RWPE2 (cell line): Measurements from ENCODE around the gene MUC5AC.
"Not testable (repeated sequence)": the region's sequence is repeated elsewhere in the genome, so short reads cannot be mapped to it uniquely, and the experiment has no call there.

Experiments
- ATAC-seq: fragments of 200-7000 bp; cut with Tn5 transposase; 3 replicates; pipeline ENCODE4 v1.9.1; 2021; ENCODE audit warnings: low read depth
- DNase-seq: peaks from one replicate; pipeline ENCODE4 v3.0.0-alpha.2; 2020; ENCODE audit warnings: low spot score
- H3K27ac ChIP-seq: fragments of 450-650 bp; 2 replicates; pipeline ENCODE4 v1.5.1; 2017; ENCODE audit warnings: mild to moderate bottlenecking; ENCODE audit not compliant: poor library complexity, severe bottlenecking
- H3K27me3 ChIP-seq: fragments of 250-450 bp; sonication (Bioruptor Pico); 2 replicates; pipeline ENCODE4 v1.5.1; 2021; ENCODE audit warnings: mild to moderate bottlenecking, moderate library complexity; ENCODE audit not compliant: insufficient read depth, poor library complexity, severe bottlenecking
- H3K36me3 ChIP-seq: fragments of 250-450 bp; sonication (Bioruptor Pico); 2 replicates; pipeline ENCODE4 v1.5.1; 2020; ENCODE audit warnings: low read depth, mild to moderate bottlenecking, moderate library complexity
- H3K4me1 ChIP-seq: fragments of 250-450 bp; sonication (Bioruptor Pico); 2 replicates; pipeline ENCODE4 v1.5.1; 2021; ENCODE audit warnings: mild to moderate bottlenecking, moderate library complexity; ENCODE audit not compliant: insufficient read depth, poor library complexity, severe bottlenecking
- H3K4me3 ChIP-seq: fragments of 250-450 bp; sonication (Bioruptor Pico); 2 replicates; pipeline ENCODE4 v1.5.1; 2021; ENCODE audit warnings: mild to moderate bottlenecking, moderate library complexity; ENCODE audit not compliant: severe bottlenecking
- H3K9me3 ChIP-seq: fragments of 250-450 bp; sonication (Bioruptor Pico); 2 replicates; pipeline ENCODE4 v1.5.1; 2021; ENCODE audit warnings: mild to moderate bottlenecking, moderate library complexity; ENCODE audit not compliant: severe bottlenecking
- TF ChIP-seq, protein P1 (sequence below): fragments of 450-650 bp; IDR thresholded peaks from one replicate; pipeline ENCODE4 v1.5.1; 2017; ENCODE audit warnings: mild to moderate bottlenecking, moderate library complexity; ENCODE audit not compliant: poor library complexity, severe bottlenecking

MUC5AC gene

DNA sequence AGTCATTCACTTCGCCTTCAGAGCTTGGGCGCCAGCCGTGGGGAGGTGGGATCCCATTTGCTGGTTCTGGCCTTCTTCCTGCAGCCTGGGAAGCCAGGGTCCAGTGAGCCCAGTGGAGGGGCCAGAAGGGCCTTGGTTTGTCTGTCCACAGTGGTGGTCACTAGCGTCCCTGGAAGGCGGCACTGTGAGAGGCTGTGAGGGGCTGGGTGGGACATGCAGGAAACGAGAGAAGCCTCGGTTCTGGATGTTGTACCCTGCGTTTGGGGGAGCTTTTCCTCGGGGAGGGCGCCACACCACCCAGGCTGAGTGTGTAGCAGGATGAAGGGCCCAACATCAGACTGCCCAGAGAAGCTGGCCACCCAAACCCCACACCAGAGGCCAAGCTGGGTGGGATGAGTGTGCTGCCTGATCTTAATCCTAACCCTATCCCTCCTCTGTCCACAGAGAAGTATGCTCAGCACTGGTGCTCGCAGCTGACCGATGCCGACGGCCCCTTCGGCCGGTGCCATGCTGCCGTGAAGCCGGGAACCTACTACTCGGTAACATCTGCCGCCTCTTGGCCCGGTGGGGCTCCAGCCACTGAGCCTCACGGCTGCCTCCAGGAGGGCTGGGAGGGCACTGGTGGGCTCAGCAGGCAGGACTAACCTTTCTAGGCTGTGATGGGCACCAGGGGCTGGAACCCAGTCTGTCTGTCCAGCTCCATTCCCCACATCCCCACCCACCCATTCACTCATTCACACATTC lies 14.4 kb downstream of the MUC5AC start:
- TF ChIP-seq, protein P1, sequence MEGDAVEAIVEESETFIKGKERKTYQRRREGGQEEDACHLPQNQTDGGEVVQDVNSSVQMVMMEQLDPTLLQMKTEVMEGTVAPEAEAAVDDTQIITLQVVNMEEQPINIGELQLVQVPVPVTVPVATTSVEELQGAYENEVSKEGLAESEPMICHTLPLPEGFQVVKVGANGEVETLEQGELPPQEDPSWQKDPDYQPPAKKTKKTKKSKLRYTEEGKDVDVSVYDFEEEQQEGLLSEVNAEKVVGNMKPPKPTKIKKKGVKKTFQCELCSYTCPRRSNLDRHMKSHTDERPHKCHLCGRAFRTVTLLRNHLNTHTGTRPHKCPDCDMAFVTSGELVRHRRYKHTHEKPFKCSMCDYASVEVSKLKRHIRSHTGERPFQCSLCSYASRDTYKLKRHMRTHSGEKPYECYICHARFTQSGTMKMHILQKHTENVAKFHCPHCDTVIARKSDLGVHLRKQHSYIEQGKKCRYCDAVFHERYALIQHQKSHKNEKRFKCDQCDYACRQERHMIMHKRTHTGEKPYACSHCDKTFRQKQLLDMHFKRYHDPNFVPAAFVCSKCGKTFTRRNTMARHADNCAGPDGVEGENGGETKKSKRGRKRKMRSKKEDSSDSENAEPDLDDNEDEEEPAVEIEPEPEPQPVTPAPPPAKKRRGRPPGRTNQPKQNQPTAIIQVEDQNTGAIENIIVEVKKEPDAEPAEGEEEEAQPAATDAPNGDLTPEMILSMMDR: no peak
- Histone ChIP-seq H3K27me3 (no peaks in the 10 kb centered on the region), H3K4me1 (no peaks in the 10 kb centered on the region), H3K36me3 (no peaks in the 10 kb centered on the region), H3K4me3 (no peak overlapping the region), H3K9me3 (no peaks in the 10 kb centered on the region), H3K27ac (no peak overlapping the region)
- DNase-seq (no peak), ATAC-seq (no peak)

- ATAC-seq (no peak), DNase-seq (no peak)
- Histone ChIP-seq H3K36me3 (no peaks in the 10 kb centered on the region), H3K27ac (no peak overlapping the region), H3K4me1 (no peaks in the 10 kb centered on the region), H3K4me3 (no peak overlapping the region), H3K27me3 (no peaks in the 10 kb centered on the region), H3K9me3 (no peaks in the 10 kb centered on the region)
- TF ChIP-seq, protein P1: no peak
These were observed 15.0 kb downstream of the MUC5AC start for GRCh38 chr11:1172729-1173117.

- H3K27me3 ChIP-seq, DNase-seq, H3K27ac ChIP-seq, ATAC-seq, H3K9me3 ChIP-seq, H3K36me3 ChIP-seq, H3K4me1 ChIP-seq, H3K4me3 ChIP-seq: not testable (repeated sequence)
These were observed 15.6 kb downstream of the MUC5AC start for GRCh38 chr11:1173396-1173795.

- no peak for DNase-seq
- ATAC-seq: no peak
These were observed 17.0 kb downstream of the MUC5AC start for GRCh38 chr11:1174441-1175370.

More at GRCh38 chr11:1174441-1175370, 17.0 kb downstream of the MUC5AC start:
- H3K36me3 ChIP-seq: no peaks in the 10 kb centered on the region
- H3K4me3 ChIP-seq: no peak overlapping the region
- H3K4me1 ChIP-seq: no peaks in the 10 kb centered on the region
- H3K27ac ChIP-seq: no peak overlapping the region
- no peaks in the 10 kb centered on the region for H3K9me3 ChIP-seq
- TF ChIP-seq, protein P1: no peak
- no peaks in the 10 kb centered on the region for H3K27me3 ChIP-seq
